Gastroesophageal sphincter (tissue), 4 donors: ENCODE measurements around the gene PDC. TPM values are rescaled to one million over a fixed set of nuclear protein-coding genes. Genes with fewer than 3 reads are reported as not detected.

Source experiments
- ATAC-seq: fragments of 150-250 bp; one replicate; pipeline ENCODE4 v1.9.1; 2016; ENCODE audit warnings: mild to moderate bottlenecking, moderate library complexity
- H3K27ac ChIP-seq, 4 donors: fragments of 200-600 bp; sonication (generic) in 3 of 4; 1 replicate in 3 of 4; 2 replicates in 1 of 4; pipeline ENCODE4 v1.5.1; 2016 to 2019
- H3K27me3 ChIP-seq: fragments of 200-600 bp; sonication (generic); one replicate; pipeline ENCODE4 v1.5.1; 2019
- H3K36me3 ChIP-seq, 2 donors: fragments of 200-600 bp; sonication (generic); one replicate each; pipeline ENCODE4 v1.5.1; 2019; ENCODE audit warnings: control low read depth in 1 of 2
- H3K4me1 ChIP-seq, 3 donors: fragments of 200-600 bp; sonication (generic); 1 replicate in 2 of 3; 2 replicates in 1 of 3; pipeline ENCODE4 v1.5.1; 2016 to 2019; ENCODE audit warnings: control low read depth in 2 of 3
- H3K4me3 ChIP-seq, 2 donors: fragments of 200-600 bp; sonication (generic); one replicate each; pipeline ENCODE4 v1.5.1; 2019; ENCODE audit warnings: mild to moderate bottlenecking in 1 of 2, moderate library complexity in 1 of 2
- H3K9me3 ChIP-seq, 3 donors: fragments of 200-600 bp; sonication (generic); one replicate each; pipeline ENCODE4 v1.5.1; 2017 to 2019; ENCODE audit warnings: control low read depth in 2 of 3
- EP300 ChIP-seq: sonication (generic); formaldehyde crosslinking; IDR thresholded peaks from one replicate; pipeline ENCODE4 v1.6.1; 2017; ENCODE audit warnings: antibody characterized with exemption, mild to moderate bottlenecking
- POLR2A ChIP-seq, 2 donors: fragments of 450-650 bp; IDR thresholded peaks; one replicate each; pipeline ENCODE4 v1.6.1; 2017; ENCODE audit warnings: antibody characterized with exemption in 2 of 2, mild to moderate bottlenecking in 2 of 2, moderate library complexity in 1 of 2
- POLR2AphosphoS5 ChIP-seq: sonication (generic); formaldehyde crosslinking; IDR thresholded peaks from one replicate; pipeline ENCODE4 v1.6.1; 2017; ENCODE audit warnings: antibody characterized with exemption
- WGBS, 2 donors: methylation state at CpG; one replicate each; pipeline ENCODE4 v1.1.5; 2018; ENCODE audit warnings: low coverage in 1 of 2; 5-methylcytosine and 5-hydroxymethylcytosine counted together
- total RNA-seq, 4 donors: library from RNA; depleted of rRNA; stranded (reverse); fragments of >200 nt; gene quantifications; one replicate each; pipeline ENCODE4 v1.1.0, GENCODE V29; 2016
- TF ChIP-seq, protein P1 (sequence below), 4 experiments: fragments of 200-600 bp in 2 of 4; fragments of 450-650 bp in 2 of 4; sonication (generic) in 1 of 4; IDR thresholded peaks; one replicate each; pipeline ENCODE4 v1.5.1; 2017 to 2019; ENCODE audit warnings: antibody characterized with exemption in 4 of 4, mild to moderate bottlenecking in 2 of 4, moderate library complexity in 2 of 4

The PDC gene
- total RNA-seq, 4 donors from 2014 or later = not detected

DNA sequence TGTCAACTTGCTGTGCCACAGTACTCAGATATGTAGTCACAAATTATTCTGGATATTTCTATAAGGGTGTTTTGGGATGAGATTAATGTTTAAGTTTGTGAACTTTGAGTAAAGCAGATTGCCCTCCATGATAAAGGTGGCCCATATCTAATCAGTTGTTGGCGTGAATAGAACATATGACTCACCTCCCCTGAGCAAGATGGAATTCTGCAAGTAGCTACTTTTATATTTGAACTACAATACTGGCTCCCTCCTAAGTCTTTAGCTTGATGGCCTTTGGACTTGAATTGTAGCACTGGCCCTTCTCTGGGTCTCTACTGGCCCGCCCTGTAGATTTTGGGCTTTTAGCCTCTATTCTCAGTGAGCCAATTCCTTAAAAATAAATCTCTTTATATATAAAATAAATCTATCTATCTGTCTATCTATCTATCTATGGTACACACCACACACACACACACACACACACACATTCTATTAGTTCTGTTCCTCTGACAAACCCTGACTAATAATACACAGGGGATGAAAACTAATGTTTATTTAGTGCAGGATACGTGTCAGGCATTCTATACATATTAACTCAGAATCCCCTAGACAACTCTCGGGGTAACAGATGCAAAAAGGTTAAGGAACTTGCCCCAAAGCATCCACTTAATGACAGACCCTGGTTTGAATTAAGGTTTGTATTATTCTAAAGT is 37.9 kb upstream of the PDC start:
- Histone ChIP-seq H3K4me1 (no peaks in the 10 kb centered on the region), H3K9me3 (no peaks in the 10 kb centered on the region), H3K27ac (no peak overlapping the region), H3K27me3 (no peaks in the 10 kb centered on the region), H3K36me3 (no peaks in the 10 kb centered on the region), H3K4me3 (no peak overlapping the region)
- 79 to 84% methylated on average over 3 to 4 of the region's 4 CpGs for WGBS, 2 donors
- ATAC-seq = no peak
- TF ChIP-seq, protein P1, sequence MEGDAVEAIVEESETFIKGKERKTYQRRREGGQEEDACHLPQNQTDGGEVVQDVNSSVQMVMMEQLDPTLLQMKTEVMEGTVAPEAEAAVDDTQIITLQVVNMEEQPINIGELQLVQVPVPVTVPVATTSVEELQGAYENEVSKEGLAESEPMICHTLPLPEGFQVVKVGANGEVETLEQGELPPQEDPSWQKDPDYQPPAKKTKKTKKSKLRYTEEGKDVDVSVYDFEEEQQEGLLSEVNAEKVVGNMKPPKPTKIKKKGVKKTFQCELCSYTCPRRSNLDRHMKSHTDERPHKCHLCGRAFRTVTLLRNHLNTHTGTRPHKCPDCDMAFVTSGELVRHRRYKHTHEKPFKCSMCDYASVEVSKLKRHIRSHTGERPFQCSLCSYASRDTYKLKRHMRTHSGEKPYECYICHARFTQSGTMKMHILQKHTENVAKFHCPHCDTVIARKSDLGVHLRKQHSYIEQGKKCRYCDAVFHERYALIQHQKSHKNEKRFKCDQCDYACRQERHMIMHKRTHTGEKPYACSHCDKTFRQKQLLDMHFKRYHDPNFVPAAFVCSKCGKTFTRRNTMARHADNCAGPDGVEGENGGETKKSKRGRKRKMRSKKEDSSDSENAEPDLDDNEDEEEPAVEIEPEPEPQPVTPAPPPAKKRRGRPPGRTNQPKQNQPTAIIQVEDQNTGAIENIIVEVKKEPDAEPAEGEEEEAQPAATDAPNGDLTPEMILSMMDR (IDR thresholded peaks at IDR 0.05) = no peak
- TF ChIP-seq POLR2AphosphoS5 = no peak
- no peak for TF ChIP-seq POLR2A (IDR thresholded peaks at IDR 0.05)
- TF ChIP-seq EP300 = no peak

DNA sequence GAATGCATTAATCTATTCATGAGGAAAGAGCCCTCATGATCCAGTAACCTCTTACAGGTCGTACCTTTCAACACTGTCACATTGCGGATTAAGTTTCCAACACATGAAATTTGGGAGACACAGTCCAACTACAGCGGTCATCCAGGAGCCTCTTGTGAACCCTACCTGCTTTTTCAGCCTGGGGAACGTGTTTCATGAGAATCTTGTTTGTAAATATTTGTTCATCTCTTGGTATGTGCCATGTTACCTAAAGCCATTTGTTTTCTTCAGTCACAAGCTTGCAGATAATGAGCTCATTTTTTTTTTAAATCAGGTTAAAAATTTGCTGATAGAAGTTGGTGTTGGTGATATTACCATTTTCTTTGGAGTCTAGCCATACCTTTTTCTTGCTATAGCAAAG is 37.2 kb upstream of the PDC start:
- ATAC-seq = no peak
- WGBS, 2 donors = 98 to 100% methylated on average over 4 of the region's 4 CpGs
- Histone ChIP-seq H3K27me3 (no peaks in the 10 kb centered on the region), H3K9me3 (no peaks in the 10 kb centered on the region), H3K27ac (no peak overlapping the region), H3K36me3 (no peaks in the 10 kb centered on the region), H3K4me1 (no peaks in the 10 kb centered on the region), H3K4me3 (no peak overlapping the region)
- TF ChIP-seq POLR2A (IDR thresholded peaks at IDR 0.05) (no peak), EP300 (no peak), POLR2AphosphoS5 (no peak)
- TF ChIP-seq, protein P1 (IDR thresholded peaks at IDR 0.05) = no peak

- Histone ChIP-seq H3K9me3 (no peaks in the 10 kb centered on the region), H3K4me3 (no peak overlapping the region), H3K27ac (no peak overlapping the region), H3K36me3 (no peaks in the 10 kb centered on the region), H3K27me3 (no peaks in the 10 kb centered on the region), H3K4me1 (no peaks in the 10 kb centered on the region)
- TF ChIP-seq POLR2A (IDR thresholded peaks at IDR 0.05) (no peak), EP300 (no peak), POLR2AphosphoS5 (no peak)
- TF ChIP-seq, protein P1 (IDR thresholded peaks at IDR 0.05) = no peak
- no peak for ATAC-seq
- 67 to 97% methylated on average over 1 to 3 of the region's 3 CpGs for WGBS, 2 donors
These were observed 36.7 kb upstream of the PDC start for GRCh38 chr1:186497651-186498050.

- no peak overlapping the region for H3K27ac ChIP-seq
- 78 to 85% methylated on average over 1 to 2 of the region's 2 CpGs for WGBS, 2 donors
- no peak overlapping the region for H3K4me3 ChIP-seq
- no peaks in the 10 kb centered on the region for H3K4me1 ChIP-seq
- H3K9me3 ChIP-seq = no peaks in the 10 kb centered on the region
- no peak for ATAC-seq
- H3K36me3 ChIP-seq = no peaks in the 10 kb centered on the region
- no peak for TF ChIP-seq EP300
- no peak for TF ChIP-seq POLR2A (IDR thresholded peaks at IDR 0.05)
- TF ChIP-seq POLR2AphosphoS5 = no peak
- TF ChIP-seq, protein P1 (IDR thresholded peaks at IDR 0.05) = no peak
- no peaks in the 10 kb centered on the region for H3K27me3 ChIP-seq
These were observed 35.4 kb upstream of the PDC start for GRCh38 chr1:186496171-186496851.

- Histone ChIP-seq H3K4me1 (no peaks in the 10 kb centered on the region), H3K4me3 (no peak overlapping the region), H3K9me3 (no peaks in the 10 kb centered on the region), H3K36me3 (no peaks in the 10 kb centered on the region), H3K27ac (no peak overlapping the region), H3K27me3 (no peaks in the 10 kb centered on the region)
- no peak for ATAC-seq
- WGBS, 2 donors = 92% methylated on average over 2 of the region's 2 CpGs; no CpG with 5 or more reads in 1 of the 2 donors
- TF ChIP-seq POLR2AphosphoS5 = no peak
- no peak for TF ChIP-seq EP300
- no peak for TF ChIP-seq POLR2A (IDR thresholded peaks at IDR 0.05)
- TF ChIP-seq, protein P1 (IDR thresholded peaks at IDR 0.05) = no peak
These were observed 33.9 kb upstream of the PDC start for GRCh38 chr1:186494832-186495271.
